HG02885 (cell line): ENCODE results near the gene JUNB.

Experiments used
- ATAC-seq: cut with Tn5 transposase; IDR thresholded peaks from one replicate; pipeline ENCODE4 v1.9.1; 2021; ENCODE audit warnings: mild to moderate bottlenecking; ENCODE audit not compliant: unreplicated experiment, poor library complexity

JUNB gene

DNA sequence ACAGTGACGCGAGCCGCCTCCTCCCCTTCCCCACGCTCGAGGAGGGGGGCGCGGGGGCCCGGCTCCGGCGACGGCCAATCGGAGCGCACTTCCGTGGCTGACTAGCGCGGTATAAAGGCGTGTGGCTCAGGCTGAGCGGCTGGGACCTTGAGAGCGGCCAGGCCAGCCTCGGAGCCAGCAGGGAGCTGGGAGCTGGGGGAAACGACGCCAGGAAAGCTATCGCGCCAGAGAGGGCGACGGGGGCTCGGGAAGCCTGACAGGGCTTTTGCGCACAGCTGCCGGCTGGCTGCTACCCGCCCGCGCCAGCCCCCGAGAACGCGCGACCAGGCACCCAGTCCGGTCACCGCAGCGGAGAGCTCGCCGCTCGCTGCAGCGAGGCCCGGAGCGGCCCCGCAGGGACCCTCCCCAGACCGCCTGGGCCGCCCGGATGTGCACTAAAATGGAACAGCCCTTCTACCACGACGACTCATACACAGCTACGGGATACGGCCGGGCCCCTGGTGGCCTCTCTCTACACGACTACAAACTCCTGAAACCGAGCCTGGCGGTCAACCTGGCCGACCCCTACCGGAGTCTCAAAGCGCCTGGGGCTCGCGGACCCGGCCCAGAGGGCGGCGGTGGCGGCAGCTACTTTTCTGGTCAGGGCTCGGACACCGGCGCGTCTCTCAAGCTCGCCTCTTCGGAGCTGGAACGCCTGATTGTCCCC lies at the start of gene JUNB:
Gene JUNB, plus strand, starts transcription at position 142 of the 706 bp plus-strand sequence. Its CDS starts 286 bp downstream, at position 428.
- ATAC-seq: peak; percentile 39

GRCh38 chr19:12745166-12745897 lies 46.0 kb upstream of the JUNB start:
- ATAC-seq: no peak

DNA sequence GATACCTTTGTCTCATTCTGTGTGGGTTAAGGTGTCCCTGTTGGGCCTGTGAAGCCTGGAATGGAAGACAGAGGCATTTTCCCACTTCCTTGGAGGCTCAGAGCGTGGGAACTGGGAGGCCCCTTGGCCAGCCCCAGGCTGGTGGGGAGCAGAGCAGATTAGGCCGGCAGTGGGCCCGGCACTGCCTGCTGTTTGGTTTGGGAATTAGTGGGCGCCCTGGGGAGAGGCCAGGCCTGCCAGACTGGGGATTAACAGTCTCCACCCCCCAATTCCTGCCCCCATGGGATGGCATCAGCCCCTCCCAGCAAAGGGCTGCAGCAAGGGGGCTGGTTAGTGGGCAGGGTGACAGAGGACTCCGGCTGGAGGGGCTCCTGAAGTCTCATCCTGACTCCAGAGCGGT lies 42.8 kb upstream of the JUNB start:
- ATAC-seq: no peak

- no peak for ATAC-seq
Measured at GRCh38 chr19:12749938-12750521, 41.3 kb upstream of the JUNB start.

- no peak for ATAC-seq
Measured at GRCh38 chr19:12750851-12751250, 40.4 kb upstream of the JUNB start.

- ATAC-seq: no peak
Measured at GRCh38 chr19:12751635-12752034, 39.7 kb upstream of the JUNB start, which contains the start of gene BEST2. BEST2 (plus strand) TSS chr19:12751791; CDS start chr19:12752593, 802 bp downstream.

DNA sequence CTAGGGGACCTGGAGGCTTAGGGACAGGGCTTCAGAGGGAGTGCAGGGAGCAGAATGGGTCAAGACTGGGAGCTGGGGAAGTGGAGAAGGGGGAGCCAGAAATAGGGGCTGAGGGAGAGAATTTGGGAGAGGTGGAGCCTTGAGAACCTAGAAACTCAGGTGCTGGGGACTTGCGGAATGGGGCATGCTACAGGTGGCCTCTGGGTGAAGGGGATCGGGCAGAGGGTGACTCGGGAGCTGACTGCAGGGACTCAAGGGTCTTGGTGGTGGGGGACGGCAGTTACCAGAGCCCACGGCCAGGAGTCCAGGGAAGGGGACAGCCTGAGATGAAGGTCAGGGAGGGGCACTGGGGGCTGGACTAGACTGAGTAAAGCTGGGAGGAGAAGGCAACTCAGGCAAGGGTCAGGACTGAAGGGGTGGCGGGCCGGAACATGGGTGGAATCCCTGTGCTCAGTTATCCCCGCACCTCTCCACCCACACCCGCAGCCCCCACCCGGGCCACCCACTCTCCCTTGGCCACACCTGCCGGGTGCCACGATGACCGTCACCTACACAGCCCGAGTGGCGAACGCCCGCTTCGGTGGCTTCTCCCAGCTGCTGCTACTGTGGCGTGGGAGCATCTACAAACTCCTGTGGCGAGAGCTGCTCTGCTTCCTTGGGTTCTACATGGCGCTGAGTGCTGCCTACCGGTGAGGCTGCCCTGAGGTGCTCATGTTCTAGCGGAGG lies 39.1 kb upstream of the JUNB start:
- no peak for ATAC-seq

DNA sequence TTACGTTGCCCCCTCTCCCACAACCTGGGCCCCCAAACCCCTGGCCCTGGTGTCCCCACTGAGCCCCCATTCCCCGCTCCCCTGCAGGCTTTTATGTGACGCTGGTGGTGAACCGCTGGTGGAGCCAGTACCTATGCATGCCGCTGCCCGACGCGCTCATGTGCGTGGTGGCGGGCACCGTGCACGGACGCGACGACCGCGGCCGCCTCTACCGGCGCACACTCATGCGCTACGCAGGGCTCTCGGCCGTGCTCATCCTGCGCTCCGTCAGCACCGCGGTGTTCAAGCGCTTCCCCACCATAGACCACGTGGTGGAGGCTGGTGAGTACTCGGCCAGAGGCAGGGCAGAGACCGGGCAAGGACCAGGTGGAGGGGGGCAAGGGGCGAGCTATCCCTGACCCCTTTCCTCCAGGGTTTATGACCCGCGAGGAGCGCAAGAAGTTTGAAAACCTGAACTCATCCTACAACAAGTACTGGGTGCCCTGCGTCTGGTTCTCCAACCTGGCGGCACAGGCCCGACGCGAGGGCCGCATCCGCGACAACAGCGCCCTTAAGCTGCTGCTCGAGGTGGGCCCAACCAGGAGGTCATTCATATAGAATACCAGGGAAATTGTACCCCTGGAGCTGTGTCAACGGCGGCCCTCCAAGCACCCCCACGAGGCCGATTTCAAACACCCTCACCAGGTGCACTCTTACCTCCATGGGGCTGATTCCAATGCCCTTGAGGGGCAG lies 36.7 kb upstream of the JUNB start:
- ATAC-seq: no peak

- ATAC-seq: no peak
Measured at GRCh38 chr19:12756150-12756883, 35.0 kb upstream of the JUNB start.

DNA sequence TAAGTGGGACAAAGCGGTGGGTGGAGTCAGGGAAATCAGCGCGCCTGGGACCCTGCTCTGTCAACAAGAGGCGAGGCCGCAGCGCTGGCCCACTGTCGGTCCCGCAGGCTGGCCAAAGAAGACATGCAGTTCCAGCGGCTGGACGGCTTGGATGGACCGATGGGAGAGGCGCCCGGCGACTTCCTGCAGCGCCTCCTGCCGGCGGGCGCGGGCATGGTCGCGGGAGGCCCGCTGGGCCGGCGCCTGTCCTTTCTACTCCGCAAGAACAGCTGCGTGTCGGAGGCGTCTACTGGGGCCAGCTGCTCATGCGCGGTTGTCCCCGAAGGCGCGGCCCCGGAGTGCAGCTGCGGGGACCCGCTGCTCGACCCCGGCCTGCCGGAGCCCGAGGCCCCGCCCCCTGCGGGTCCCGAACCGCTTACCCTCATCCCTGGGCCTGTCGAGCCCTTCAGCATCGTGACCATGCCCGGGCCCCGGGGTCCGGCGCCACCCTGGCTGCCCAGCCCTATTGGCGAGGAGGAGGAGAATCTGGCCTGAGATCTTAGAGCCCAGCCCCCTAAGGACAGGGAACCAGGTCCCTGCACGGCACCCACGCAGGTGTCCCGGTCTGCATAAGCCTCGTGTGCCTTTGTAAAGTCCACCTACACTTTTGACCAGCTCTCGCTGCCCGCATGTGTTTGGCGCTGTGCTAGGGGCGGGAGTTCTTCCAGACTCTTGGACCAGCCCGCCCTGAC lies 33.6 kb upstream of the JUNB start:
- ATAC-seq: no peak

- ATAC-seq: no peak
Measured at GRCh38 chr19:12759686-12760085, 31.6 kb upstream of the JUNB start.

GRCh38 chr19:12763100-12763499 lies 28.2 kb upstream of the JUNB start:
- no peak for ATAC-seq

- ATAC-seq: no peak
Measured at GRCh38 chr19:12764698-12765097, 26.6 kb upstream of the JUNB start.

GRCh38 chr19:12766051-12766521 lies 25.2 kb upstream of the JUNB start:
- ATAC-seq: peak; percentile 58

DNA sequence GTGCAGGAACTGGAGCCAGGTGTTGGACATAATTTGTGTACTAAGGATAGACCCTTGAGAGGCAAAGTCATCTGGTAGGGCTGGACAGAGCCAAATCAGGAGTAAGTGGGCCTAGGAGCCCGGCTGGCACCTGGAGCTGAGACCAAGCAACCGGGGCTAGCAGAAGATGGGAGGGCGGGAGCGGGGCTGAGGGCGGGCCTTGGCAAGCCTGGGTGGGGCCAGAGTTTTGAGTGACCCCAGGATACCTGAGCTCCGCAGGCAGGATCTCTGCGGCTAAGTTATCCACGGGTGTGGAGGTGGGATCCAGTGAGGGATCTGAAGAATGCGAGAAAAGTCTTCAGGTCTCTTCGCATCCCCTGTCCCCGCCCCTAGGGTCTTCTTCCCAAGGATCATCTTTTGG lies 24.1 kb upstream of the JUNB start:
- ATAC-seq: no peak

GRCh38 chr19:12767666-12768065 lies 23.6 kb upstream of the JUNB start:
- ATAC-seq: no peak

DNA sequence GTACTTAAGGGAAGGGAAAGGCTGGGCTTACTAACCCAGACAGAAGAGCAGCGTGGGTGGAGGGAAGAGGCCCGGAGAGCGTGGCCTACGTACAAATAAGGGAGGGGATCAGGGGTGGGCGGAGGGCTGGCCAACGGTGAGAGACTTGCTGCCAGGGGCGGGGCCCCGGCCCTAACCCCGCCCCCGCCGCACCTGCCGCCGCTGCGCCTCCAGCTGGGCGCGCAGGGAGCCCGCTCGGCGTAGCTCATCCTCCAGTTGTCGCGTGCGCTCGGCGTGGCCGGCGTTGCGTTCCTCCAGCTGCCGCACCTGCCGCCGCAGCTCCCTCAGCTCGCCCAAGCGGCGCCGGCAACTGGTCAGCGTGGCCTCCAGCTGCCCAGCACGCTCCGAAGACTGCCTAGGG lies 21.6 kb upstream of the JUNB start:
- no peak for ATAC-seq

DNA sequence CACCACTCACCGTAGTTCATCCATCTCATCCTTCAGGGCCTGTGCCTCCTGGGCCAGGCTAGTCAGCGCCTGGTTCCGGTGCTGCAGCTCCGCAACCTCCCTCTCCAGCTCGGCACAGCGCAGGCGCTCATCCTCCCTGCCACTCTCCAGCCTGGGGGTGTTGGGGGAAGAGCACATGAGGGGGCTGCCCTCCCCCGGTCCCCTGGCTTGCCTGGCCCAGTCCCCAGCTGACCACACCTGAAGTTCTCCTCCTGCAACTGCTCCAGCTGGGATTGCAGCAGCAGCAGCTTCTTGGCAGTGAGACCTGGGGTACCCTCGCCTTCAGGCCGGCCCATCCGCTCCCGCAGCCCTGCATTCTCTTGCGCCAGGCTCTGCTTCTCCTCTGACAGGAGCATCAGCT lies 20.4 kb upstream of the JUNB start:
- ATAC-seq: no peak

GRCh38 chr19:12772323-12772722 lies 19.0 kb upstream of the JUNB start:
- ATAC-seq: no peak
